K562 (cell line): Measurements from ENCODE around the gene PRKAR2B. TPM values are rescaled to one million over a fixed set of nuclear protein-coding genes. Genes with fewer than 3 reads are reported as not detected.

ENCODE experiments used
- ATF7 ChIP-seq: fragments of 450-650 bp; IDR thresholded peaks from 2 replicates; pipeline ENCODE4 v1.7.1; 2014; ENCODE audit warnings: mild to moderate bottlenecking, moderate library complexity
- BACH1 ChIP-seq: fragments of 200-800 bp; sonication (Bioruptor generic); IDR thresholded peaks from 2 replicates; pipeline ENCODE4 v1.6.1; 2016; ENCODE audit warnings: missing genetic modification characterization, missing compliant biosample characterization
- CHD1 ChIP-seq: fragments of 200-600 bp; sonication (generic); IDR thresholded peaks from one replicate; pipeline ENCODE4 v1.6.1; 2012; ENCODE audit warnings: mild to moderate bottlenecking, moderate library complexity, low read length, inconsistent platforms
- JUND ChIP-seq, 2 experiments: IDR thresholded peaks; 2 replicates in 1 of 2; 3 replicates in 1 of 2; pipeline ENCODE4 v1.6.1; 2011; ENCODE audit warnings: borderline replicate concordance in 2 of 2, low read depth in 2 of 2, low read length in 2 of 2, improper control_type of control experiment in 1 of 2, missing biosample characterization in 1 of 2, missing genetic modification characterization in 1 of 2, missing genetic modification reagents in 1 of 2
- PRMT5 ChIP-seq: sonication (generic); formaldehyde crosslinking; IDR thresholded peaks from 2 replicates; pipeline ENCODE4 v1.5.0; 2020; ENCODE audit warnings: missing genetic modification reagents
- RBBP5 ChIP-seq: fragments of 200-600 bp; sonication (generic); IDR thresholded peaks from 2 replicates; pipeline ENCODE4 v1.6.1; 2012; ENCODE audit warnings: borderline replicate concordance, mild to moderate bottlenecking, low read length, control low read depth, inconsistent platforms; ENCODE audit not compliant: insufficient read depth, poor library complexity, severe bottlenecking
- SAFB ChIP-seq: fragments of 200-400 bp; formaldehyde crosslinking; IDR thresholded peaks from 2 replicates; pipeline ENCODE4 v1.6.1; 2017; ENCODE audit warnings: low read depth, low read length, borderline replicate concordance
- SRSF3 ChIP-seq: fragments of 200-400 bp; formaldehyde crosslinking; IDR thresholded peaks from 2 replicates; pipeline ENCODE4 v1.6.1; 2016; ENCODE audit warnings: mild to moderate bottlenecking, low read length, moderate library complexity; ENCODE audit not compliant: insufficient read depth
- polyA plus RNA-seq, 8 experiments: library from polyadenylated mRNA; depleted of rRNA in 4 of 8; stranded (reverse) in 5 of 8; unstranded in 3 of 8; fragments of >200 nt; fragmentation: Nextera tagmentation in 2 of 8; fragmentation: Illumina TruSeq in 1 of 8; extraction: Ambion mirVana in 2 of 8; extraction: Trizol in 1 of 8; gene quantifications; 2 replicates each; pipeline versions ENCODE4 v1.2.1 to v1.2.3, GENCODE V29; 2011 to 2014; ENCODE audit warnings: inconsistent platforms in 1 of 8, missing spikeins in 1 of 8
- total RNA-seq, 7 experiments: library from RNA; depleted of rRNA in 6 of 7; stranded (reverse); fragments of >200 nt in 6 of 7; fragmentation: Illumina TruSeq in 2 of 7; extraction: Trizol in 2 of 7; gene quantifications; 2 replicates each; pipeline versions ENCODE4 v1.2.1 to v1.2.3, GENCODE V29; 2011 to 2021; ENCODE audit warnings: low replicate concordance in 1 of 7
- TF ChIP-seq, protein P1 (sequence below): IDR thresholded peaks from 2 replicates; pipeline ENCODE4 v1.6.1; 2016; ENCODE audit warnings: missing genetic modification characterization, missing compliant biosample characterization
- TF ChIP-seq, protein P2 (sequence below): fragments of 450-650 bp; IDR thresholded peaks from 2 replicates; pipeline ENCODE4 v1.6.1; 2018; ENCODE audit warnings: mild to moderate bottlenecking, low read depth; ENCODE audit not compliant: partially characterized antibody
- TF ChIP-seq, protein P3 (sequence below): fragments of 250-450 bp; sonication (Bioruptor Pico); IDR thresholded peaks from 2 replicates; pipeline ENCODE4 v1.8.0; 2021; ENCODE audit warnings: mild to moderate bottlenecking, moderate library complexity
- TF ChIP-seq, protein P4 (sequence below), 2 experiments: fragments of 150-350 bp in 1 of 2; IDR thresholded peaks; 2 replicates each; pipeline ENCODE4 v1.6.1; 2012 to 2016; ENCODE audit warnings: low read depth in 2 of 2, low read length in 2 of 2, mild to moderate bottlenecking in 1 of 2, moderate library complexity in 1 of 2
- TF ChIP-seq, protein P5 (sequence below): fragments of 250-450 bp; sonication (Bioruptor Pico); IDR thresholded peaks from 2 replicates; pipeline ENCODE4 v1.4.0; 2020
- TF ChIP-seq, protein P6 (sequence below): sonication (generic); formaldehyde crosslinking; IDR thresholded peaks from 2 replicates; pipeline ENCODE4 v1.8.0; 2022; ENCODE audit warnings: mild to moderate bottlenecking, missing genetic modification reagents

PRKAR2B gene
- total and polyA plus RNA-seq, 9 of the 15 experiments (the other 6 are each of a cell fraction or from before 2014, with no cell fraction given), result 59.0 to 173 (median 129) TPM

DNA sequence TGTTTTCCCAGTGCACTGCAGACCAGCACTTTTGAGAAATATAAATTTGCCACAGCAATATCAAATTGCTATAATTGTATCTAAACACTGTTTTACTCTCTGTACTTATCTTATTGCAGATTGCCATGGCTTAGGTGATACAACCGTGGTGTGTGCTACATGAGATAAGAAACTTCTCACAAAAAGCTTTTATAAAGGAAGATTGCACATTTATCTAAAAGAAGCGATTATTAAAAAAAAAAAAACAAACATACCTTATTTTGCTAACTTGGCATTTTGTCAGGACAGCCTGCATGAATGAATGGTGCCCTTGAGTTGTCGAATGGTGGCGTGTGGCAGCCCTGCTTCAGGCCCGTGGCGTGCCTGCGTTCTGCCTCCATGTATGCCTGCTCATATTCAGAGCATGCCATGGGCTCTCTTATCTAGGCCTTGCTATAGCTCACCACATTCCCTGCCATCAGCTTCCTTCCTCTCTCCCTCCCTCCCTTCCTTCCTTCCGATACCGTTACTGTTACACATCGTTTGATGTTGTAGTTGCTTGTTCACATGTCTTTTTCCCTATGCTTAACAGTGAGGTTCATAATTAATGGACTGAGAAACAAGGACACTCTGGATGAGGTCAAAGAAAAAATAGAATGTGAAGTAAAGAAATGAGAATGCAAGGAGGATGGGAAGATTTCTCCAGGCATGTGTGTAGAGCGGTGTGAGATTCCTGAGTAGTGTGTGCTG lies 34.9 kb downstream of the PRKAR2B start (continued):
- TF ChIP-seq, protein P1, sequence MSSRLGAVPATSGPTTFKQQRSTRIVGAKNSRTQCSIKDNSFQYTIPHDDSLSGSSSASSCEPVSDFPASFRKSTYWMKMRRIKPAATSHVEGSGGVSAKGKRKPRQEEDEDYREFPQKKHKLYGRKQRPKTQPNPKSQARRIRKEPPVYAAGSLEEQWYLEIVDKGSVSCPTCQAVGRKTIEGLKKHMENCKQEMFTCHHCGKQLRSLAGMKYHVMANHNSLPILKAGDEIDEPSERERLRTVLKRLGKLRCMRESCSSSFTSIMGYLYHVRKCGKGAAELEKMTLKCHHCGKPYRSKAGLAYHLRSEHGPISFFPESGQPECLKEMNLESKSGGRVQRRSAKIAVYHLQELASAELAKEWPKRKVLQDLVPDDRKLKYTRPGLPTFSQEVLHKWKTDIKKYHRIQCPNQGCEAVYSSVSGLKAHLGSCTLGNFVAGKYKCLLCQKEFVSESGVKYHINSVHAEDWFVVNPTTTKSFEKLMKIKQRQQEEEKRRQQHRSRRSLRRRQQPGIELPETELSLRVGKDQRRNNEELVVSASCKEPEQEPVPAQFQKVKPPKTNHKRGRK (tag), result no peak
- TF ChIP-seq CHD1 (no peak), SAFB (no peak), RBBP5 (no peak), JUND (IDR thresholded peaks at IDR 0.05; ENCODE audit: borderline replicate concordance, low read depth, low read length) (peak; percentile 57; the same call in 1 of the 2 replicates), JUND (tag; IDR thresholded peaks at IDR 0.05; ENCODE audit: borderline replicate concordance, low read depth, low read length) (peak; percentile 70; the same call in 2 of the 3 replicates), BACH1 (peak; percentile 72), ATF7 (peak; percentile 53), PRMT5 (CRISPR knock-in tag) (no peak), SRSF3 (no peak)
- TF ChIP-seq, protein P2, sequence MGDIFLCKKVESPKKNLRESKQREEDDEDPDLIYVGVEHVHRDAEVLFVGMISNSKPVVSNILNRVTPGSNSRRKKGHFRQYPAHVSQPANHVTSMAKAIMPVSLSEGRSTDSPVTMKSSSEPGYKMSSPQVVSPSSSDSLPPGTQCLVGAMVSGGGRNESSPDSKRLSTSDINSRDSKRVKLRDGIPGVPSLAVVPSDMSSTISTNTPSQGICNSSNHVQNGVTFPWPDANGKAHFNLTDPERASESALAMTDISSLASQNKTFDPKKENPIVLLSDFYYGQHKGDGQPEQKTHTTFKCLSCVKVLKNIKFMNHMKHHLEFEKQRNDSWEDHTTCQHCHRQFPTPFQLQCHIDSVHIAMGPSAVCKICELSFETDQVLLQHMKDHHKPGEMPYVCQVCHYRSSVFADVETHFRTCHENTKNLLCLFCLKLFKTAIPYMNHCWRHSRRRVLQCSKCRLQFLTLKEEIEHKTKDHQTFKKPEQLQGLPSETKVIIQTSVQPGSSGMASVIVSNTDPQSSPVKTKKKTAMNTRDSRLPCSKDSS, result no peak
- TF ChIP-seq, protein P3, sequence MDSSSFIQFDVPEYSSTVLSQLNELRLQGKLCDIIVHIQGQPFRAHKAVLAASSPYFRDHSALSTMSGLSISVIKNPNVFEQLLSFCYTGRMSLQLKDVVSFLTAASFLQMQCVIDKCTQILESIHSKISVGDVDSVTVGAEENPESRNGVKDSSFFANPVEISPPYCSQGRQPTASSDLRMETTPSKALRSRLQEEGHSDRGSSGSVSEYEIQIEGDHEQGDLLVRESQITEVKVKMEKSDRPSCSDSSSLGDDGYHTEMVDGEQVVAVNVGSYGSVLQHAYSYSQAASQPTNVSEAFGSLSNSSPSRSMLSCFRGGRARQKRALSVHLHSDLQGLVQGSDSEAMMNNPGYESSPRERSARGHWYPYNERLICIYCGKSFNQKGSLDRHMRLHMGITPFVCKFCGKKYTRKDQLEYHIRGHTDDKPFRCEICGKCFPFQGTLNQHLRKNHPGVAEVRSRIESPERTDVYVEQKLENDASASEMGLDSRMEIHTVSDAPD (CRISPR knock-in tag), result no peak
- TF ChIP-seq, protein P4, sequence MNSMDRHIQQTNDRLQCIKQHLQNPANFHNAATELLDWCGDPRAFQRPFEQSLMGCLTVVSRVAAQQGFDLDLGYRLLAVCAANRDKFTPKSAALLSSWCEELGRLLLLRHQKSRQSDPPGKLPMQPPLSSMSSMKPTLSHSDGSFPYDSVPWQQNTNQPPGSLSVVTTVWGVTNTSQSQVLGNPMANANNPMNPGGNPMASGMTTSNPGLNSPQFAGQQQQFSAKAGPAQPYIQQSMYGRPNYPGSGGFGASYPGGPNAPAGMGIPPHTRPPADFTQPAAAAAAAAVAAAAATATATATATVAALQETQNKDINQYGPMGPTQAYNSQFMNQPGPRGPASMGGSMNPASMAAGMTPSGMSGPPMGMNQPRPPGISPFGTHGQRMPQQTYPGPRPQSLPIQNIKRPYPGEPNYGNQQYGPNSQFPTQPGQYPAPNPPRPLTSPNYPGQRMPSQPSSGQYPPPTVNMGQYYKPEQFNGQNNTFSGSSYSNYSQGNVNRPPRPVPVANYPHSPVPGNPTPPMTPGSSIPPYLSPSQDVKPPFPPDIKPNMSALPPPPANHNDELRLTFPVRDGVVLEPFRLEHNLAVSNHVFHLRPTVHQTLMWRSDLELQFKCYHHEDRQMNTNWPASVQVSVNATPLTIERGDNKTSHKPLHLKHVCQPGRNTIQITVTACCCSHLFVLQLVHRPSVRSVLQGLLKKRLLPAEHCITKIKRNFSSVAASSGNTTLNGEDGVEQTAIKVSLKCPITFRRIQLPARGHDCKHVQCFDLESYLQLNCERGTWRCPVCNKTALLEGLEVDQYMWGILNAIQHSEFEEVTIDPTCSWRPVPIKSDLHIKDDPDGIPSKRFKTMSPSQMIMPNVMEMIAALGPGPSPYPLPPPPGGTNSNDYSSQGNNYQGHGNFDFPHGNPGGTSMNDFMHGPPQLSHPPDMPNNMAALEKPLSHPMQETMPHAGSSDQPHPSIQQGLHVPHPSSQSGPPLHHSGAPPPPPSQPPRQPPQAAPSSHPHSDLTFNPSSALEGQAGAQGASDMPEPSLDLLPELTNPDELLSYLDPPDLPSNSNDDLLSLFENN (IDR thresholded peaks at IDR 0.05; ENCODE audit: low read depth in 2 of 2, low read length in 2 of 2), result no peak
- TF ChIP-seq, protein P5, sequence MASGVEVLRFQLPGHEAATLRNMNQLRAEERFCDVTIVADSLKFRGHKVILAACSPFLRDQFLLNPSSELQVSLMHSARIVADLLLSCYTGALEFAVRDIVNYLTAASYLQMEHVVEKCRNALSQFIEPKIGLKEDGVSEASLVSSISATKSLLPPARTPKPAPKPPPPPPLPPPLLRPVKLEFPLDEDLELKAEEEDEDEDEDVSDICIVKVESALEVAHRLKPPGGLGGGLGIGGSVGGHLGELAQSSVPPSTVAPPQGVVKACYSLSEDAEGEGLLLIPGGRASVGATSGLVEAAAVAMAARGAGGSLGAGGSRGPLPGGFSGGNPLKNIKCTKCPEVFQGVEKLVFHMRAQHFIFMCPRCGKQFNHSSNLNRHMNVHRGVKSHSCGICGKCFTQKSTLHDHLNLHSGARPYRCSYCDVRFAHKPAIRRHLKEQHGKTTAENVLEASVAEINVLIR (CRISPR knock-in tag), result no peak
- TF ChIP-seq, protein P6, sequence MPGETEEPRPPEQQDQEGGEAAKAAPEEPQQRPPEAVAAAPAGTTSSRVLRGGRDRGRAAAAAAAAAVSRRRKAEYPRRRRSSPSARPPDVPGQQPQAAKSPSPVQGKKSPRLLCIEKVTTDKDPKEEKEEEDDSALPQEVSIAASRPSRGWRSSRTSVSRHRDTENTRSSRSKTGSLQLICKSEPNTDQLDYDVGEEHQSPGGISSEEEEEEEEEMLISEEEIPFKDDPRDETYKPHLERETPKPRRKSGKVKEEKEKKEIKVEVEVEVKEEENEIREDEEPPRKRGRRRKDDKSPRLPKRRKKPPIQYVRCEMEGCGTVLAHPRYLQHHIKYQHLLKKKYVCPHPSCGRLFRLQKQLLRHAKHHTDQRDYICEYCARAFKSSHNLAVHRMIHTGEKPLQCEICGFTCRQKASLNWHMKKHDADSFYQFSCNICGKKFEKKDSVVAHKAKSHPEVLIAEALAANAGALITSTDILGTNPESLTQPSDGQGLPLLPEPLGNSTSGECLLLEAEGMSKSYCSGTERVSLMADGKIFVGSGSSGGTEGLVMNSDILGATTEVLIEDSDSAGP (CRISPR knock-in tag), result 0 out of 2 replicates have a peak, but pooled peaks have one; percentile 7
